GM19035 (cell line): ENCODE data around the gene FAM131A.

Source experiments
- ATAC-seq: cut with Tn5 transposase; IDR thresholded peaks from one replicate; pipeline ENCODE4 v1.9.1; 2021; ENCODE audit not compliant: unreplicated experiment

Gene FAM131A

DNA sequence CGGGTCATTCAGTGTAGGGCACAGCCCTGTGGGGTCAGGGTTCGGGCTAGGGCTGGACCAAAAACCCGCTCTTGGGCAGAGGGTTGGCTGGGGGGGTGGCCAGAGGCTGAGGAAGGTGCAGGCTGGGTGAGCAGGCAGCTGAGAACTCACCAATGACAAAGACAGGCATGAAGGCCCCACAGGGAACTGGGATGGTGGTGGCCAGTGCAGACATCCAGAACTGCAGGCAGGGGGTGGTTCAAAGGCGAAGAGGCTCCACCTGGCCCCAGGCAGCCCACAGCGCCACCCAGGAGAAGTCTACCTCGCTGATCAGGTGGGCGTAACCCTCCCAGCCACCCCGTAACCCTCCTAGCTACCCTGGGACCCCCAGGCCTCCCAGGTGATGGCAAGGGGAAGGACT, 17.4 kb downstream of the FAM131A start:
- ATAC-seq, result no peak

DNA sequence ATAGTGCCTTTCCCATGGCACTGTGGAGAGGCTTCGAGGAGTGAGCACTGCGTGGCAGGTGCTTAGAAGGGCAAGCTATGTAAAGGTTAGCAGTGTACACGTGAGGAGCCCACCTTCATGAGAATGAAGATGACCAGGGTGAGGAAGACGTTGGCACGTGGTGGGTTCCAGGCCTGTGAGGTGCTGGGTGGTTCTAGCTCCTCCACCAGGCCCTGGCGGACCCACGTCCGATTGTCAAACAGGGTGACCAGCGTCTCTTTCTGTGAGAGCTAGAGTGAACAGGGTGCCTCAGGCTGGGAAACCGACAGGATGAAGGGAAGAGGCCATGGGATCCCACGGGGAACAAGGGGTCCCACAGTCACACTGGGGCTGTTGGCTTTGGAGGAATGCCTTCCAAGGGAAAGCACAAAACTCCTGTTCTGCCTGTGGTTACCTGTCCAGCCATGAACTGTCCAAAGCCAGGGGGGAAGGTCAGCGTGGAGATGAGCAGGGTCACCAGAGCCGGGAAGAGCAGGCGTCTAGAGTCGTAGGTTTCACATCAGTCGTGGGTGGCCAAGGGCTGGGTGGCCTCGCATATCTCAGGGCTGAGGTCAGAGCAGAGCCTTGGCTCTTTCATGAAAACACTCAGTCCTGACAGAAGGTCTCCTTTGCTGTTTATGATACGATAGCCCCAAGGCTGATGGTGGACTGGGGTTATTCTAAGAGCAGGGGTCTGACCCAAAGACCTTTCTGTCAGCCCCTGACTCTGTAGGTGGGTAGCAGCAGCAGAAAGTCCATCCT, 18.1 kb downstream of the FAM131A start:
- ATAC-seq, result no peak

DNA sequence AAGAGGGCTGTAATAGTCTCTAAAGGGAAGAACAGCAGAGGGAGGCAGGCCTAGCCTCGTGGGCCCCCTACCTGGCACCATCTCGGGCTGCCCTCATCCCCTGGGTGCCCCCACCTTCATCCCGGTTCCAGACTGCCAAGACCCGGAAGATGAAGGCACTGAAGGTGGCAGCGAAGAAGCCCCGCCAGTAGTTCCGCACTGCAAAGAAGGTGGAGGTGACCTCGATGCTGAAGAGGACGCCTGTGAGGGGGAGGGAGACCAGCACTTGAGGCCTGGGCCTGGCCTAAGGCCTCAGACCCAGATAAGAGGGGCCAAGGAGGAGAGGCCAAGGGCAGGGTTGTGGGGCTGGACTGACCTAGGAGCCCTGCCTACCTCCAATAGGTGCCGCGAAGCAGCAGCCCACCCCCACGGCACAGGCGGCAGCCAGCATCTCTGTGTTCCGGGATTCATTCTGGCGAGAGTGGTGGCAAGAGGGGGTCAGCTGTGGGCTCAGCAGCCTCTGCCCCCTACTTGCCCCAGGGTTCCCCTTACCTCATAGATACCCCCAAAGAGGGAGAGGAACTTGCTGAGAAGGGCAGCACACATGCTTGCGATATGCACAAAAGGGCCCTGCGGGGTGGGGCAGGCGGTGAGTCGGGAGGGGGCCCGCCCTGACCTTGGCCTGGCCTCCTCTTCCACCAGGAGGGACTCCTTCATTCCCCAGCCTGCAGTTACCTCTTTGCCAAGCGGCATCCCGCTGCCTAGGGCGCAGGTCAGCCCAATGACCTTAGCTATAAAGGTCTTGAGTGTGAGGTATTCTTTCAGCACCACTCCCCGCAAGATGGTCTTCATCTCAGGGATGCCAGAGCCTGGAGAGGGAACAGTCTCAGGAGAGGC, 20.1 kb downstream of the FAM131A start:
- no peak for ATAC-seq

DNA sequence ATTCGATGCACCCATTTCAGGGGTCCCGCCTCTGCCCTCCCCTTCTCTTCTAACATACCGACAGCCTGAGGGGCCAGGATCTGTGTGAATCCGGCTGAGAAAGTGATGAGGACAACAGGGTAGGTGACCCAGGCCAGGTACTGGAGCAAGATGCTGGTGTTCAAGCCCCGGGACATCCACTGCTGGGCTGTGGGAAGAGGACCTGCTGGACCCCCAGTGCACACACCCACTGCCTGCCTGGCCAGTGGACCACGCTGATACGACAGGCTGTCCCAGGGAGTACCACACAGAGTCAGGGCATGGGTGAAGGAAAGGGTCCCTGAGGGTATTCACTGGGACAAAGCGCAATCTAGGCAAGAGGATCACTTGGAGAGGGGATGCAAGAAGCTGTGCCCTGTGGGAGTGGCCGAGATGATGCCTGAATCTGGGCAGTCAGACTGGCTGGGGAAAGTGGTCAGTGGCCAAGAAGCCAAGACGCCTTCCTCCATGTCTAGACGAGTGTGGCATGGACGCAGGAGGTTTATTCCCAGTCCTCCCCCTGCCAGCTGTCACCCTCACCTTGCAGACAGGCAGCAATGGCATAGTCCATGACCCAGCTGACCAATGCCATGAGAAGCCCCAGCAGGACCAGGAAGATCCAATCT, 20.8 kb downstream of the FAM131A start:
- no peak for ATAC-seq

DNA sequence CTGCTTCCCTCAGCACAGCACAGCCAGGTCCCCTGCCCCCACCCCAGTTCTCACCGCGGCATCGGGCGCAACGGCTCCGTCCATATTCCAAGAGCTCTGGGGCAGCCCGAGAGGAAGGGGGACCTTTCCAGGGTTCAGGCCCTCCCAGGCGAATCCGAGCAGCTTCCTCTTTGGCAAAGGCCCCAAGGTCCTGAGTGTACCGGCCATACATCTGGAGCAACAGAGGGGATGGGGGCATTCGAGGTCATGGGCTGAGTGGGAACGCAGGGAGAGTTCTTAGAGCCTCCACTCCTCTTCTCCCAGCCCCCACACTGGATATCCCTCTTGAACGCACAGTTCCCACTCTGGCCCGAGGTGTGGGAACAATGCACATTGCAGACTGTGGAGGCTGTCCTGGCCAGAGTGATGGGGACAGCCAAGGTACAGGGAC, 21.5 kb downstream of the FAM131A start:
- no peak for ATAC-seq

DNA sequence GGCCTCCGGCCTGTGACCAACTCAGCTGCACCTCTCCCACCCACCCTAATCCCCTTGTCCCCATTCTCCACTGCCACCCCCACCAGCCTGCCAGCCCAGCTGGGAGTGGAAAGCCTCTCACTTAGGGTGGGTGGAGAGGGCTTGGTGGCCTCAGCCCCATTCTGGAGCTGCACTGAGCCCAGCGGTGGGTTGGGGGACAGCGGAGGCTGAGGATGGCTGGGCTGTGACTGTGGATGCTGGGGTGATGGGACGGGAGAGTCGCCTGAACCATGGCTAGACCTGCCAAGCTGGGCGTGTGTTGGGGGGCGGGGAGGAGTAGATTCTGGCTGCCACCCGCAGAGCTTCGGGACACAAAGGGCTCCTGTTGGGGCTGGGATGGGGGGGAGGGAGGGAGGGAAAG, 22.2 kb downstream of the FAM131A start:
- ATAC-seq, result no peak

DNA sequence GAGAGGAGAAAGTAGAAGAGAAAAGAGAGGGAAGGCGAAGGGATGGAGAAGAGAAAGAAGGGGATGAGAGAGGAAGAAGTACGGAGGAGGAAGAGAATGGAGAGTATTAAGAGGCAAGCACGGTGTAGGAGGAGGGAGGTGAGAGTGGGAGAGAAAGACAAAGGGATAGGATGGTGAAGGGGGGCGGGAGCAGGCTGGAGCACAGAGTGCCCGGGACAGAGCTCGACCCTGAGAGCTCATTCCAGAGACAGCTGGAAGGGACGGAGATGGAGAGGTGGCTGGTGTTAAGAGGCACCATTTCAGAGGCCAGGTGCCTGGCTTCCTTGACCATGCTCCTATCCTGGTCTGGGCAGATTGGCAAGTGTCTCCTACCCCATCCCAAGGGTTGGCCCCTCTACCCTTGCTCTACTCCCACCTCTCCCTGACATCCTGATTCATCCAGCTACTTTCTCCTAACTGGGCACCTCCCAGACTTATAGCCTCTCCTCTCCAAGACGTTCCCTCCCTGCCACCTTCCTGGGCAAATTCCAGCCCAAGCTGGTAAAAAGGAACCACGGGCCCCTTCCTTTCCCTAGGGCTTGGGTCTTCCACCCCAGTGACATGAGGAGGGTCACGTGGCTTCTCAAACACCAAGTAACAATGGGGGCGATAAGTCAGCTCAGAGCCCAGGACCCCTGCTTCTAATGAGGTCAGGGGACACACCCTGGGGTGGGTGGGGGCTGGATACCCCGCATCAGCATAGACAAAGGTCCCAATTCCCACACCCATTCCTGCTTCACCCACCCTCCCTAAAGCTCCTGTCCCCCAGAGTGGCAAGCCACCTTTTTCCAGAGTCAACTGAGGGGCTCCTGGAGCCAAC, 22.9 kb downstream of the FAM131A start:
- no peak for ATAC-seq

DNA sequence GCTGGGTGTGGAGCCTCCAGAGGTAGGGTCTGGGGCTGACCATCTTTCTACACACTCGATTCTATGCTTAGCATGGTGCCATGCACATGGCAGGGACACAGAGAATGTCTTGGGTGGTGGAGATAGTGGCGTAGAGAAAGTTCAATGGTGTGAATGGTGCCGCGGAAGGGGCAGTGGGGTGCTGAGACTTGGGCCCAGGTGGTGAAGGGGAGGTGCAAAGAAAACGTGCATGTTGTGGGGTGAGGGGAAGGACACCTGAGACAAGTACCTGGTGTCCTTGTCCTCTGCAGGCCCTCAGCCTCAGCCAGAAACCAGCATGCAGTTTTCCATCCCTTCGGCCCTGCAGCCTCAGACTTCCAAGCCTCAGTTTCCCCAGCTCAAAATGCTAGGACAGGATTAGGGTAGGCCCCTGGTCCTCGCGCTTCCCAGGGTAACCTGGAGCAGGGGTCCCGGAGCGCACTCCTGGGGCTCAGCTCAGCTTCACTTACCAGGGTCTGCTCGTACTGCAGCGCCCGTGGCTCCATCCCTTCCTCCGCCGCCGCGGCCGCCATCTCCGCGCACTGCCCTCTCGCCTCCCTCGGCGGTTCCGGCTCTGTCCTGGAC, 23.6 kb downstream of the FAM131A start:
- ATAC-seq, result peak; percentile 8

DNA sequence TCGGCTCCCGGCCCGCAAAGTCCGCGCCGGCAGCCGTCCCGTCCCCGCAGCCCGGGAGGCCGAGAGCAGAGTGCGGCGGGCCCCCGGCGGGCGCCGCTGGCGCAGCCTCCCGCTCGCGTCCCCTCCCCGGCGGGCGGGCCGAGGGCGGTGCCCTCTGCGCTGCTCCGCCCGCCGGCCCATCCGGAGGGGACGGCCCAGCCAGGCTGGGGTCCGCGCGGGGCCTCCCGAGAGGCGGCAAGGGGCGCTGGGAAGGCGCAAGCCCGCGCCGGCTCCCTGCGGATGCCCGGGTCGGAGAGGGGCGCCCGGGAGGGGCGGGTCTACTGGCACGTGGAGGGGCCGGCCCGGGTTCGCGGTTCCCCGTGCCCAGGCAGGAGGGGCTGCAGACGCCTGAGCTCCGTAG, 24.1 kb downstream of the FAM131A start, which contains the start of the genes CLCN2 and POLR2H:
Gene CLCN2 (minus strand): TSS at position 74 of the 400 bp plus-strand sequence. CDS start 126 bp downstream, outside the sequence.
Gene POLR2H (plus strand): TSS at position 179 of the 400 bp plus-strand sequence. CDS start 1,783 bp downstream, outside the sequence.
- peak; percentile 32 for ATAC-seq

DNA sequence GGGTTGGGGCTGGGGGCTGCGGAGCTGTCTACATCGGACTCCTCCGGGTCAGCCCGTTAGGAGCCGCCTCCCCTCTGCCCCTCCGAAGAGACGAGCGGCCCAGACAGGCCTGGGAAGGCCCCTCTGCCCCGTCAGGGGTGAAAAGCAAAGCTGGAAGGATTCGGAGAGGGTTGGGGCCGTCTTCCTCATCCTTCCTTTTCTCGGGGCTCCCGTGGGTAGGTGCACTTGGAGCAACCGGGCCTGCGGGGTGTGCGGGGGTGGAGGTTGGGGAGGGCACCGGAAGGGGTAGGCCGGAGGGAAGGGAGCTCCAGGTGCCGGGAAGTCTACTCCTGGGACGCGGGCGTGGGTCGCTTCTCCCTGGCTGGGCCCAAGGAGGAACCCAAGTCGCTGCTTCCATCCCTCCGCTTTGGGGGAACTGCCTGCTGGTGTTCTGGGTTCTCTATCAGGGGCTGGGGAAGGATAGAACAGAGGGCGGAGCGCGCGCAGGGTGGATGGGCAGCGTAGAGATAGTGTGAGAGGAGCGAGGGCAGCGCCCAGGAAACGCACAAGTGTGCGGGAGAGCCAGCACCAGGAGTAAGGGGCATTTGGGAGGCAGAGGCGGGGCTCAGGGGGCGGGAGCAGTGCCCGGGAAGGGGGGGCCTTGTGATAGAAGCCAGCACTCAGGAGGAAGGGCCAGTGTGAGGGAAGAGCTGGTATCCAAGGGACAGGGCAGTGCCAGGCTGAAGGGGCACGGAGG, 24.7 kb downstream of the FAM131A start:
- ATAC-seq, result peak; percentile 5

DNA sequence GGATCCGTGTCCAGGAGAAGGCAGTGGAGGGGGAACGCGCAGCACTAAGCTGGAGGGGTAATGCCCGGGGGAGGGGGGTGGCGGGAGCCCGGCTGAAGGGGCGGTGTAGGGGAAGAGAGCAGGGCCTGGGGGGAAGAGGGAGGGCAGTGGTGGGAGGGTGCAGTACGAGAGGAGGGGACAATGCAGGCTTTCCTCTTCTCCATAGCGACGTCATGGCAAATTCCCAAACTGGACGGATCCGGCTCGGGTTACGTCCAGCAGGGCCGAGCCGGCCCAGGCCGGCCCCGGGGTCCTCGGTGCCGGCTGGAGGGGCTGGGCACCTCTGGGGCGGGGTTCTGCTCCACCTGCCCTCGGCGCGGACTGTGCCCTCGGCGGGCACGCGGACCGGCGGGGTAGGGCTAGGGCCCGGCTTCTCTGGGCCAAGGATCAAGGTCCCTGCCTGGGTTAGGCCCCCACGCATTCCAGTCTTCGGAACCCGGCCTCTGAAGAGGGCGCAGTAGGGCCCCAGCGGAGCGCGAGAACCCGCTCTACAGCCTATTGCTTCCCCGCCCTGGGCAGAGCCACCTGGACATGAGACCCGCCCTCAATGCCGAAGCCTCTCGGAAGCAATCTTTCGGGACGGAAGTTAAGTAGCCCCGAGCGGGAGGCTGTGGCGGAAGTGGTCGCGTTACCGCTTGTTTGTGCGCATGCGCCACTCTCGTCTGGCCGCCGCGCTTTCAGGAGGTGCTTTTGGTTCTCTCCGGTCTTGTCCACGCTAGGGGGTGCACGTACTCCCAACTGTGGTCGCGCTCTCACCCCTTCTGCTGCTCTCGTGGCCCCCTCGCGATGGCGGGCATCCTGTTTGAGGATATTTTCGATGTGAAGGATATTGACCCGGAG, 25.5 kb downstream of the FAM131A start:
- peak; percentile 83 for ATAC-seq

DNA sequence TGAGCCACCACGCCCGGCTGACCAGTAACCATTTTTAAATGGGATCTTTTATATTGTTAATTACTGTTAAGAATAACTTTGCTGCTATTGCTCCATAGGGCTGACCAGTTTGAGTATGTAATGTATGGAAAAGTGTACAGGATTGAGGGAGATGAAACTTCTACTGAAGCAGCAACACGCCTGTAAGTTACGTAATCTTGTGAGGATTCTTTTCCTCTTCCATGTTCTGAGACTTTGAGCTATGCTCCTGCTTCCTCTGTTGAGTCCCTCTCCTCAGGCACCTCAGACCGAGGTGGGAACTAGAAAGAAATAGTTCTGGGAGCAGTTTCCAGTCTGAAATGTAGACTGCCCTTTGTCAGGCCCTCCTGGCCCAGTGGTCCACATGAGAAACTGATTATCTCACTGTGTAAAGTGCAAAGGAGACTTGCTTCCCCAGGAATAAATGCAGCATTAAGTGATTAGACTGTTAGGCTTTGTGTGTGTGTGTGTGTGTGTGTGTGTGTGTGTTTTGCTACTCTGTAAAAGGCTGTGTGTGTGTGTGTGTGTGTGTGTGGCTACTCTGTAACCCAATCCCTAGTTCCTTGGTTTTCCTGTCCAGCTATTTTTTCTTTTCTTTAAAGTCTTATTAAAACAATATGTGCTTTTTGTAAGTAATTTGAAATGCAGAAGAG, 29.4 kb downstream of the FAM131A start:
- ATAC-seq, result no peak

DNA sequence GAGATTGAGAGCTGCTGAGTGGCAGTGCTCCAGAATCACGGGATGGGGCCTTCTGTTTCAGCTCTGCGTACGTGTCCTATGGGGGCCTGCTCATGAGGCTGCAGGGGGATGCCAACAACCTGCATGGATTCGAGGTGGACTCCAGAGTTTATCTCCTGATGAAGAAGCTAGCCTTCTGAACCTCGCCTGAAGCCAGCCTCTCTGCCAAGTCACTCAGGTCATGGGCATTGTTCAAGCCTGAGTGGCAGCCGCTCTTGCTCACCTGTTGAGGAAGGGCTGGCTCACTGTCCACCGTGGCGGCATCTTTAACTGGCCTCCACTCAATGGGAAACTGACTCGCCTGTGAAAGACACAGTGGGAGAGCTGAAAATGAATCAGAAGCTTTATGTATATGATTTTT, 30.7 kb downstream of the FAM131A start:
- ATAC-seq, result no peak

DNA sequence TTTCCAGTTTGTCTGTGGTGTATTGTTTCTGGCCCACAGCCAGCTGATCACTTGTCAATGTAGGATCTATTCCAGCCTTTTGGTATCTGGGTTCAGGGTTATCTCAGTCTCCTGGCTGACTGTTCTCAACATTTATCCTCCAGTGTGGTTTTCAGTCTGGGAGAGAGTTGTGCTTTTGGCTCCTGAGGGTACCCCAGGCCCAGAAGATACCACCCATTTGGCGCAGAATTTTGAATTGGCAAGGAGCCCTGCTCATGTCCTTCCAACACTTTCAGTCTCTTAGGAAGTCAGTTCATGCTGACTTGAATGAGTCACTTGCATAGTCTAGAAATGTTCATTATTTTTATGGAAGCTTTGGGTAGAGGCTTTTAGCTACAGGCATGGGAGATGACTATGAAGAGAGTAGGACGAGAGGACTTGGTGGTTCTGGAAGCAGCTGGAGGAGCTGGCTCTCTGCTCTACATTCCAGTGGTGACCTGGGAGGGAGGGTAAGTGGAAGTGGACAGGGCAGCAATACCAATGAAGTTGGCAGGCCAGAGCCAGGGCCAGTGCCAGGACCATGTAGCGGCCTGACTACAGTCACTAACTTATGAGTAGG, 31.3 kb downstream of the FAM131A start:
- no peak for ATAC-seq

DNA sequence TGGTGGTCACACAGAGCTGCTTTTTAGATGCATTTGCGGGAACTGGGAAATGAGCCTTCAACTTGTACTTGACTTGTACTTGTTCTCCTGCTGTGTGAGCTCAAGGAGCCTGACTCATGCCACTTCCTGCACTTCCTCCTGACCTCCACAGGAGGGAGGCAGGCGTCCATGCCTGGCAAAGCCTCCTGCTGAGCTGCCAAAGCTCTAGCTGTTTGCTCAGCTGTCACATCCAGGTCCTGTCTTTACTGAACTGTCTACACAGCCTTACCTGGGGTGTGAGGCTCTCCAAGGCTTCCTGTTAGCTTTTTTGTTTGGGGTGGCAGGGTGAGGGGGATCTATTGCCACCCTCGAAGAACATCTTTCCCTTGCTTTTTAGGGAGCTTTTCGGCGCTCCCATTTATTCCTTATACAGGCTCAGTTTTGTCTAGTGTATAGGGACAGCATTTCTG, 34.2 kb downstream of the FAM131A start:
- ATAC-seq, result no peak

DNA sequence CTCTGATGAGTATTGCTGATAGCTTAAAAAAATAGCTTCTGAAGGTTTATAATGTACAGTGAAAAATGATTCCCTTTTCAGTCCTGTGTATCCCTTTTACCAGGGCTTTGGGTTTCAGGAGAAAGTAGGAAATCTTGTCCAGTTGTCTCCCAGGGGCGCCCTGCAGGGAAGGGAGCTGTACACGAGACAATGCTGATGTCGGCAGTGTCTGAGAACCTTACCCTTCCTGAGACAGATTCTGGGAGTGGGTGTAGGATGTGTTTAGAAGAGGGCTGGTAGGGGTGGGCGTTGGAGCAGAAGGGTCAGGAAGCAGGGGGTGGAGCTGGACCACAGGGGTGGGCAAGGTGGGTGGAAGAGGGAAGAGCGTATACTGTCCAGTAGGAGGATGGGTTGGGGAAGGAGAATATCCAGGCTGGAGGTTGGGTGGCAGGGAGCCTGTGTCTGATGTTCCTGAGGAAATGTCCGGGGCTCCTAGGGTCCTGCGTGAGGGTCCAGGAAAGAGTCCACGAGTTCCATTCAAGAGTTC, 35.0 kb downstream of the FAM131A start:
- no peak for ATAC-seq

DNA sequence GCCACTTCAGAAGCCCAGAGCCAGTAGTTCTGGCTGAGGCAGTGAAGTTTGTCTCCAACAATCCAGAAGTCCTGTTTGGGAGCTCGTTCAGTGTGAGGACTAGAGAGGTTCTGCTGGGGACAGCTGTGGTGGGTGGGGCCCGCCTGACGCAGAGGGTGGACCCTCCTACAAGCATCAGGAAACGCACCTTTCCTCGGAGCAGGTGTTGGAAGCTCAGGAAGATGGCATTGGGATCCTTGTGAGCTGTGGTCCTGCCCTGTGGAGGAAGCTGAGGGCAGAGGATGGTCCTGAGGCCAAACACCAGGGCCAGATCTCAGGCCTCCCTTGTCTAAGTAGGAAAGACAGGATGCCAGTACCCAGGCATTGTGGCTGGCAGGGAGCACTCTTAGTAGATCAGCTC, 35.5 kb downstream of the FAM131A start:
- no peak for ATAC-seq
